GM12875 (cell line): ENCODE measurements around the gene GFI1.

Experiments used
- H3K4me3 ChIP-seq: one replicate; pipeline ENCODE4 v1.5.1; 2011; ENCODE audit warnings: low read depth, low read length, control low read depth
- CTCF ChIP-seq: IDR thresholded peaks from 2 replicates; pipeline ENCODE4 v1.5.1; 2011; ENCODE audit warnings: low read depth, mild to moderate bottlenecking, control low read depth, inconsistent platforms, low read length, moderate library complexity, borderline replicate concordance; ENCODE audit not compliant: insufficient read depth

GFI1 gene

GRCh38 chr1:92461364-92462097 is 25.2 kb downstream of the GFI1 start:
- H3K4me3 ChIP-seq, result no peak overlapping the region

GRCh38 chr1:92459871-92460320 is 26.8 kb downstream of the GFI1 start:
- no peak overlapping the region for H3K4me3 ChIP-seq
- no peak for TF ChIP-seq CTCF

More at GRCh38 chr1:92461364-92462097, 25.2 kb downstream of the GFI1 start:
- no peak for TF ChIP-seq CTCF

- H3K4me3 ChIP-seq, result no peak overlapping the region
- TF ChIP-seq CTCF, result no peak
Measured at GRCh38 chr1:92458146-92458545, 28.6 kb downstream of the GFI1 start.

- no peak overlapping the region for H3K4me3 ChIP-seq
- no peak for TF ChIP-seq CTCF
Measured at GRCh38 chr1:92447976-92448375, 38.7 kb downstream of the GFI1 start.

GRCh38 chr1:92447033-92447681 is 39.6 kb downstream of the GFI1 start:
- H3K4me3 ChIP-seq, result no peak overlapping the region
- no peak for TF ChIP-seq CTCF

- TF ChIP-seq CTCF, result no peak
- no peak overlapping the region for H3K4me3 ChIP-seq
Measured at GRCh38 chr1:92446546-92446945, 40.2 kb downstream of the GFI1 start.

GRCh38 chr1:92445865-92446264 is 40.9 kb downstream of the GFI1 start:
- no peak for TF ChIP-seq CTCF
- H3K4me3 ChIP-seq, result no peak overlapping the region
